Retinal pigment epithelial cell (primary cell): Measurements from ENCODE around the gene WBP1L.

Experiments
- DNase-seq: peaks from one replicate; pipeline ENCODE4 v3.0.0-alpha.2; 2010; ENCODE audit warnings: low read depth
- H3K4me3 ChIP-seq: 2 replicates; pipeline ENCODE4 v1.5.1; 2011; ENCODE audit warnings: mild to moderate bottlenecking, low read length, control low read depth, moderate library complexity
- TF ChIP-seq, protein P1 (sequence below): conservative IDR thresholded peaks from 2 replicates; pipeline ENCODE4 v1.5.1; 2011; ENCODE audit warnings: low read depth, low read length, control low read depth, inconsistent platforms

The WBP1L gene

GRCh38 chr10:102780527-102780808 is 36.7 kb downstream of the WBP1L start:
- DNase-seq, result no peak
- TF ChIP-seq, protein P1, sequence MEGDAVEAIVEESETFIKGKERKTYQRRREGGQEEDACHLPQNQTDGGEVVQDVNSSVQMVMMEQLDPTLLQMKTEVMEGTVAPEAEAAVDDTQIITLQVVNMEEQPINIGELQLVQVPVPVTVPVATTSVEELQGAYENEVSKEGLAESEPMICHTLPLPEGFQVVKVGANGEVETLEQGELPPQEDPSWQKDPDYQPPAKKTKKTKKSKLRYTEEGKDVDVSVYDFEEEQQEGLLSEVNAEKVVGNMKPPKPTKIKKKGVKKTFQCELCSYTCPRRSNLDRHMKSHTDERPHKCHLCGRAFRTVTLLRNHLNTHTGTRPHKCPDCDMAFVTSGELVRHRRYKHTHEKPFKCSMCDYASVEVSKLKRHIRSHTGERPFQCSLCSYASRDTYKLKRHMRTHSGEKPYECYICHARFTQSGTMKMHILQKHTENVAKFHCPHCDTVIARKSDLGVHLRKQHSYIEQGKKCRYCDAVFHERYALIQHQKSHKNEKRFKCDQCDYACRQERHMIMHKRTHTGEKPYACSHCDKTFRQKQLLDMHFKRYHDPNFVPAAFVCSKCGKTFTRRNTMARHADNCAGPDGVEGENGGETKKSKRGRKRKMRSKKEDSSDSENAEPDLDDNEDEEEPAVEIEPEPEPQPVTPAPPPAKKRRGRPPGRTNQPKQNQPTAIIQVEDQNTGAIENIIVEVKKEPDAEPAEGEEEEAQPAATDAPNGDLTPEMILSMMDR, result no peak
- no peak overlapping the region for H3K4me3 ChIP-seq

DNA sequence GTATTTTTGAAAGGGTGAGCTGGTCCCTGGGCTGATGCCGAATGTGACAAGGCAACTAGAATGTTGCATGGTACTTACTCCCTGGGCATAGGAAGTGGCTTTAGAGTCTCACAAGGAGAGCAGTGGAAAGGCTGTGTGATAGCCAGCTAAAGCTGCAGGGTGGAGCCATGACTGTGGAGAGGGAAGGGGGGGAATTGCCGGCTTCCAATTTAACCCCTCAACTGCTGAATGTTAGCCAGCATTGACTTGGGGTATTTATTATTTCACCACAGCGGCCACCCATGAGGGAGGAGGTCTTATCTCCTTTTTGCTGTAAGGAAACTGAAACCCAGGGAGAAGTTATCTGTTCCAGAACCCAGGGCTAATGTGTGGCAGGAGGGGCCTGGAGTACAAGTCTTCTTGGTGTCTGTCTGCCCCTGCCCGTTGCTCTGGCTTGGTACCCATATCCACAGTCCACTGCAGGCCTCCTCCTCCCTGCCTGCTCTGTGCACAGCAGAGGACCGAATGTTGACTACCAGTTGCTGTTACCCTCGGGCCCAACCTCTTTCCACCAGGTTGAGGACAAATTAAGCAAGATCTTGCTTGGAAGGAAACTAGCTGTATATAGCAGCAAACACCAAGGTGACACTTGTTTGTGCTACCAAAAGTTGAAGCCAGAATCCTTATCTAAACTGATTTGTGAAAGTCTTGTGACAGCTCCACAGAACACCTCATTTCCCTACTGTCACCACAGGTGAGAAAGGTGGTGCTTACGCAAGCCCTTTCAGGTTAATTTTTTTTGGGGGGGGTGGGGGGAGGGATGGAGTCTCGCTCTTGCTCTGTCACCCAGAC is 37.6 kb downstream of the WBP1L start:
- H3K4me3 ChIP-seq, result no peak overlapping the region
- TF ChIP-seq, protein P1, result no peak
- DNase-seq, result no peak

GRCh38 chr10:102781921-102782557 is 38.3 kb downstream of the WBP1L start:
- DNase-seq, result no peak
- H3K4me3 ChIP-seq, result no peak overlapping the region
- TF ChIP-seq, protein P1, result no peak

DNA sequence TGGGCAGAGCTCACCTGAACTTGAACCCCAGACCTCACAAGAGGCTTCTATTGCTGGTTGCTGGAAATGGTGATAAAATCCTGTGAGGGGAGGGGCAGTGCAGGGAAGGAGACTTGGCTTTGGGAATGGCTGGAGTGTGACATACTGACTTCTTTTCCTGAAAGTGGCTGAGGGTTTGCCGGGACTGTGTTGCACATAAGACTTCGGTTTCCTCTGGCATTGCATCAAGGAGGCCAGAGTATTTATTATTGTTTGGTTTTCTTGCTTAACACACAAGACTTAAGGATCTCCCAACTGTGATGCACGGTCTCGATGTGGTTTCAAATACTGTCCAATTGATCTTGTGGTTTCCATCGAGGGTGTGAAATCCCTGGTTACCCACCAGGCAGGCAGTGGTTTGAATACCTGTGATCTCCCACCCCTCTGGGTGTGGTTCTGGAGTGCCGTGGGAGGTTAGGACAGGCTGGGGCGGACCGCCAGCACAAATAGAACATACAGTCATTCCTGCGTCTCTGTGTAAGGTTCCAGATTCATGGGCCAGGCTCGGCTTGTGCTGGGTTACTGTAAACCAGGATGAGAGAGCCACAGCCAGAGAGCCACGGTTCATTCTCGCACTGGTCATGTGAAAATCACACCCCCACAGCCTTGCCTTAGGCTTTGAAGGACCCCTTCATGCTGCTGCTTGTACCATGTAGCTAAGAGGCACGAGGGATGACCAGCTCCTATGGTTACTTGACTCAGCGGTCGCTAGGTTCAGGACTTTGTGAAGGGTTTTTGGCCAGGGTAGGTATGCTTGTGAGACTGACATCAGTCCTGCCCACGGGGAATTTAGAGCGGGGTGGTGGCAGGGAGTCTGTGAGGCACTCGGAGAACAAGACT is 39.2 kb downstream of the WBP1L start:
- no peak for DNase-seq
- TF ChIP-seq, protein P1, result no peak
- no peak overlapping the region for H3K4me3 ChIP-seq

GRCh38 chr10:102783568-102783967 is 39.8 kb downstream of the WBP1L start:
- no peak for DNase-seq
- TF ChIP-seq, protein P1, result no peak
- H3K4me3 ChIP-seq, result no peak overlapping the region

GRCh38 chr10:102785818-102786217 is 42.1 kb downstream of the WBP1L start:
- H3K4me3 ChIP-seq, result no peak overlapping the region
- TF ChIP-seq, protein P1, result no peak
- no peak for DNase-seq
